Measurements from ENCODE around the gene LRRC2. TPM values are rescaled to one million over a fixed set of nuclear protein-coding genes. Genes with fewer than 3 reads are reported as not detected.
"Not testable (repeated sequence)": the region's sequence is repeated elsewhere in the genome, so short reads cannot be mapped to it uniquely, and the experiment has no call there.

Gene LRRC2
- total RNA-seq, 1 donor = 7.9 TPM

DNA sequence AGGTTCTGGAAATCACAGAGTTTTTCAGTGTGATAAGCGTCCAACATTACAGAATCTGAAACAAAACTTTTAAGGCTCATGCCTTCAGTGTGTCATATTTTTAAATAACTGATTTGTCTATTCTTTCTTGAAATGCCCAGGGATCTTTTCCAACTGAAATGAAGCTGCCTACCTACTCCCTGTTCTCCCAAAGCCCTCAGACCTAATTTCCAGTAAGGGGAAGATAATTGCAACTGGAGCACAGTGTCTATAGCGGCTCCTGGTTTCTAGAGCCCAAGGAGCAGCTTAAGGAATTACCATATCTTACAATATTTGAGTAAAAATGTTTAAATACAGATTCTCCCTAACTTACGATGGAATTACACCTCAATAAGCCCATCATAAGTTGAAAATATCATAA lies 33.0 kb downstream of the LRRC2 start:
- TF ChIP-seq, protein P1, sequence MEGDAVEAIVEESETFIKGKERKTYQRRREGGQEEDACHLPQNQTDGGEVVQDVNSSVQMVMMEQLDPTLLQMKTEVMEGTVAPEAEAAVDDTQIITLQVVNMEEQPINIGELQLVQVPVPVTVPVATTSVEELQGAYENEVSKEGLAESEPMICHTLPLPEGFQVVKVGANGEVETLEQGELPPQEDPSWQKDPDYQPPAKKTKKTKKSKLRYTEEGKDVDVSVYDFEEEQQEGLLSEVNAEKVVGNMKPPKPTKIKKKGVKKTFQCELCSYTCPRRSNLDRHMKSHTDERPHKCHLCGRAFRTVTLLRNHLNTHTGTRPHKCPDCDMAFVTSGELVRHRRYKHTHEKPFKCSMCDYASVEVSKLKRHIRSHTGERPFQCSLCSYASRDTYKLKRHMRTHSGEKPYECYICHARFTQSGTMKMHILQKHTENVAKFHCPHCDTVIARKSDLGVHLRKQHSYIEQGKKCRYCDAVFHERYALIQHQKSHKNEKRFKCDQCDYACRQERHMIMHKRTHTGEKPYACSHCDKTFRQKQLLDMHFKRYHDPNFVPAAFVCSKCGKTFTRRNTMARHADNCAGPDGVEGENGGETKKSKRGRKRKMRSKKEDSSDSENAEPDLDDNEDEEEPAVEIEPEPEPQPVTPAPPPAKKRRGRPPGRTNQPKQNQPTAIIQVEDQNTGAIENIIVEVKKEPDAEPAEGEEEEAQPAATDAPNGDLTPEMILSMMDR (IDR thresholded peaks at IDR 0.05; ENCODE audit: insufficient read depth, low read length) = no peak
- no peak overlapping the region for H3K4me3 ChIP-seq (ENCODE audit: low read depth, low read length)
- no peak for DNase-seq (ENCODE audit: low read depth)

DNA sequence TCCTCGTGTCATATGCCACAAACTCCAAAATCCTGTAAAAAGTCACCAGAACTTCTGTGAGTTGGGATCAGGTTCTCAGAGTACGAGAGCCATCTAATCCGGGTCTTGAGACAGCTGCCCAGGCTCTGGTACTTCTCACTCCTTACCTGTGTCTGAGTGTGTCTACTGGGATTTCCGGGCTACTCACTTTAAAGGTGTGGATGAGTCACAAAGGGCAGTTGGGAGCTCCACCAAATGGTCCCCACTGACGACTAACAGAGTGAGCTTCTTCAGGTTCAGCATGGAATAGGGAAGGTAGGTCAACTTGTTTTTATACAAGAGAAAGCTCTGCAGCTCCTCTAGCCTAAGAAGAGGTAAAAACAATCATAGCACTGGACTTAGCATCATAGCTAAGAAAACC lies 38.9 kb downstream of the LRRC2 start:
- no peak overlapping the region for H3K4me3 ChIP-seq (ENCODE audit: low read depth, low read length)
- no peak for DNase-seq (ENCODE audit: low read depth)
- TF ChIP-seq, protein P1 (IDR thresholded peaks at IDR 0.05; ENCODE audit: insufficient read depth, low read length) = no peak

DNA sequence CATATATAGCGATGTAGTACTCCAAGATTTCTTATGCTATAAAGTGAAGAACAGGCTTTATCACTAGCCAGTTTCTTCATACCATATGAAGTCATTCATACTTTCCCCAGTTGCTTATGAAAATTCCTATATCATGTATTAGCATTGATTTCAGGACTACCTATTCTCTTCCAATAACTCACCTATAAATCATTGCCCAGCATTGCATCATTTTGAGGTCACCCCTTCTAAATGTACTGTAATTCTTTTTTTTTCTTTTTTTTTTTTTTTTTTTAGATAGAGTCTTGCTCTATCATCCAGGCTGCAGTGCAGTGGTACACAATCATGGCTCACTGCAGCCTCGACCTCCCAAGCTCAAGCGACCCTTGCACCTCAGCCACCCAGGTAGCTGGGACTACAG lies 41.3 kb downstream of the LRRC2 start:
- TF ChIP-seq, protein P1 (IDR thresholded peaks at IDR 0.05; ENCODE audit: insufficient read depth, low read length) = no peak
- no peak overlapping the region for H3K4me3 ChIP-seq (ENCODE audit: low read depth, low read length)
- no peak for DNase-seq (ENCODE audit: low read depth)

DNA sequence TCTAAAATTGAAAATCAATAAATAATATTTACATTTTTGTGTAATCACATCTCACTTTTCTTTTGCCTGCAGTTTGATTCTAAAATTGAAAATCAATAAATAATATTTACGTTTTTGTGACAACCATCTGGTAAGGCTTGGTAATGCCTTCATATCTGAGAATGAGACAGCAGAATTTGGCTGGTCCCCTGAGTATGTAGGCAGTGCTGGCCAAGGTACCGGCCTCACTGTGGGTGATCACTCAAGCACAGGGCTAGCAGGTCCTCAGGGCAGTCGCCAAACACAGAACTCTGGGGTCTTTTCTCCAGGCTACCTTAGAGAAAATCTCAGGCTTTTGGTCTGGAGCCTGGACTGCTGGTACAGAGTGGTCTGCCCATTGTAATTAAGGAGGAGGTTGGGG lies 42.1 kb downstream of the LRRC2 start:
- TF ChIP-seq, protein P1 (IDR thresholded peaks at IDR 0.05; ENCODE audit: insufficient read depth, low read length) = no peak
- no peak for DNase-seq (ENCODE audit: low read depth)
- no peak overlapping the region for H3K4me3 ChIP-seq (ENCODE audit: low read depth, low read length)

DNA sequence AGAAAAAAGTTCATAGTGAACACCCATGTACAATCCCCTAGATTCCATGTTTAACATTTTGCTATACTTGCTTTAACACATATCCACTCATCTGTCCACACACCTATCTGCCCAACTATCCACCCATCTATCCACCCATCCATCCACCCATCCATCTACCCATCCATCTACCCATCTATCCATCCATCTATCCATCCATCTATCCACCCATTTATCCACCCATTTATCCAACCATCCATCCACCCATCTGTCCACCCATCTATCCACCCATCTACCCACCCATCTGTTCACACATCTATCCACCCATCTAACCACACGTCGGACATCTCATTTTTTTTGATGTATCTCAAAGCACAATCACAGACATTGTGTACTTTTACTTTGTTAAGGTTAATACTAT lies 42.5 kb downstream of the LRRC2 start:
- TF ChIP-seq, protein P1 (IDR thresholded peaks at IDR 0.05; ENCODE audit: insufficient read depth, low read length) = no peak
- DNase-seq (ENCODE audit: low read depth) = no peak
- no peak overlapping the region for H3K4me3 ChIP-seq (ENCODE audit: low read depth, low read length)

DNA sequence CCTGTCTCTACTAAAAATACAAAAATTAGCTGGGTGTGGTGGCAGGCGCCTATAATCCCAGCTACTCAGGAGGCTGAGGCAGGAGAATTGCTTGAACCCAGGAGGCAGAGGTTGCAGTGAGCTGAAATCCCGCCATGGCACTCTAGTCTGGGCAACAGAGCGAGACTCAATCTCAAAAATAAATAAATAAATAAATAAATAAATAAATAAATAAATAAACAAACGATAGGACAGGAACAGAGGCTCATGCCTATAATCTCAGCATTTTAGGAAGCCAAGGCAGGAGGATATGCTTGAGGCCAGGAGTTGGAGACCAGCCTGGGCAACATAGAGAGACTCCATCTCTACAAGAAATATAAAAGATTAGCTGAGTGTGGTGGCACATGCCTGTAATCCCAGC lies 43.9 kb downstream of the LRRC2 start:
- not testable (repeated sequence) for H3K4me3 ChIP-seq (ENCODE audit: low read depth, low read length); DNase-seq (ENCODE audit: low read depth)

DNA sequence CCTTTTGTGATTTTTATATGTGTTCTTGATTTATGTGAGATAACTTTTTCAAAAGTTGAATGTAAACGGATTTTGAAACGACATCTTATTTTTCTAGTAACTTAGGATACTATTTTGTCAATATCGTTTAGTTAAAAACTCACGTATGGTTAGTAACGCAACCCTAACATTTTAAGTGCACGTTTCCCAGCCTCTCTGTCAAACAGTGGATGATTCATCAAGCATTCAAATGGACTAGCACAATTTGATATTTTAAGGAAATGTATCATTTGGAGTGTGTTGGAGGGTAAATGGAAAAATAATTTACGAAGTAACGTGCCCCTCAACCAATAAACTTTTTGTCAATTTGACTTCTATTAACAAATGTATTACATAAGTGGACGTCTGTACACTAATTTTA lies 45.0 kb downstream of the LRRC2 start:
- no peak for DNase-seq (ENCODE audit: low read depth)
- H3K4me3 ChIP-seq (ENCODE audit: low read depth, low read length) = no peak overlapping the region
- TF ChIP-seq, protein P1 (IDR thresholded peaks at IDR 0.05; ENCODE audit: insufficient read depth, low read length) = no peak

All from fibroblast of the aortic adventitia (primary cell).